GM12878 (cell line): Measurements from ENCODE around the gene CD163. TPM values are rescaled to one million over a fixed set of nuclear protein-coding genes. Genes with fewer than 3 reads are reported as not detected.

ENCODE experiments used
- ATAC-seq: fragments of 200-7000 bp; cut with Tn5 transposase; 3 replicates; pipeline ENCODE4 v1.9.1; 2020; ENCODE audit warnings: mild to moderate bottlenecking, moderate library complexity
- BruUV-seq: library from RNA; stranded (reverse); fragments of 400-500 nt; replicated peaks from 2 replicates; lab custom pipeline; 2021; lab: Mats Ljungman, UMichigan
- CTCF ChIA-PET: fragments of 300-600 bp; sonication (Branson Sonifier 250); formaldehyde crosslinking; extraction: SDS; loops from one replicate; lab custom pipeline; 2021; ENCODE audit warnings: inconsistent platforms; lab: Yijun Ruan, JAX
- POLR2A ChIA-PET: fragments of 350-600 bp; formaldehyde crosslinking; extraction: SDS; loops from one replicate; lab custom pipeline; 2021; ENCODE audit warnings: inconsistent platforms; lab: Charles Lee
- RAD21 ChIA-PET: fragments of 300-600 bp; sonication (Branson Sonifier 250); formaldehyde crosslinking; loops from one replicate; lab custom pipeline; 2023; ENCODE audit warnings: antibody characterized with exemption; ENCODE audit not compliant: unreplicated experiment; lab: Charles Lee
- SMC1A ChIA-PET: fragments of 300-600 bp; sonication (Branson Sonifier 250); formaldehyde crosslinking; loops from one replicate; lab custom pipeline; 2023; ENCODE audit not compliant: unreplicated experiment, uncharacterized antibody; lab: Charles Lee
- DNase-seq: peaks from one replicate; pipeline ENCODE4 v3.0.0-alpha.2; 2011; ENCODE audit warnings: low read depth, low spot score
- FAIRE-seq: peaks from 3 replicates; lab custom pipeline; 2011; peaks lifted over from hg19 to GRCh38; lab: Jason Lieb, UNC
- H2AFZ ChIP-seq: 2 replicates; pipeline ENCODE4 v1.6.0; 2011; ENCODE audit warnings: low read depth, low read length, control low read depth; ENCODE audit not compliant: control insufficient read depth
- H3K27ac ChIP-seq: 2 replicates; pipeline ENCODE4 v1.5.1; 2011; ENCODE audit warnings: control low read depth; ENCODE audit not compliant: control insufficient read depth, insufficient read depth
- H3K27me3 ChIP-seq, 2 experiments: replicated peaks in 1 of 2; 2 replicates each; pipeline versions ENCODE4 v1.6.0 to v1.6.1; 2011; ENCODE audit warnings: low read length in 1 of 2; ENCODE audit not compliant: control insufficient read depth in 2 of 2, insufficient read depth in 2 of 2
- H3K36me3 ChIP-seq, 2 experiments: 2 replicates each; pipeline ENCODE4 v1.5.1; 2011; ENCODE audit warnings: low read length in 1 of 2; ENCODE audit not compliant: control insufficient read depth in 2 of 2, insufficient read depth in 2 of 2
- H3K4me1 ChIP-seq: 2 replicates; pipeline ENCODE4 v1.6.1; 2011; ENCODE audit warnings: mild to moderate bottlenecking, low read length, moderate library complexity, mixed read lengths; ENCODE audit not compliant: control insufficient read depth, insufficient read depth
- H3K4me2 ChIP-seq: 2 replicates; pipeline ENCODE4 v1.6.0; 2011; ENCODE audit warnings: control low read depth; ENCODE audit not compliant: control insufficient read depth, insufficient read depth
- H3K4me3 ChIP-seq: fragments of 200-600 bp; sonication (generic); 2 replicates; pipeline ENCODE4 v1.5.1; 2016
- H3K79me2 ChIP-seq: 2 replicates; pipeline ENCODE4 v1.6.0; 2011; ENCODE audit warnings: low read length; ENCODE audit not compliant: control insufficient read depth, insufficient read depth
- H3K9ac ChIP-seq: 2 replicates; pipeline ENCODE4 v1.8.0; 2011; ENCODE audit warnings: low read length, control low read depth, mixed read lengths; ENCODE audit not compliant: control insufficient read depth, insufficient read depth
- H3K9me3 ChIP-seq: replicated peaks from 3 replicates; pipeline ENCODE4 v1.5.1; 2011; ENCODE audit warnings: mild to moderate bottlenecking, low read length; ENCODE audit not compliant: control insufficient read depth, insufficient read depth
- H4K20me1 ChIP-seq: 2 replicates; pipeline ENCODE4 v1.6.0; 2011; ENCODE audit not compliant: control insufficient read depth, insufficient read depth
- ELK1 ChIP-seq: IDR thresholded peaks from 2 replicates; pipeline ENCODE4 v1.6.1; 2012; ENCODE audit warnings: low read depth, low read length, improper control_type of control experiment
- EP300 ChIP-seq, 2 experiments: fragments of 150-350 bp in 1 of 2; IDR thresholded peaks; 2 replicates each; pipeline ENCODE4 v1.6.1; 2011 to 2012; ENCODE audit warnings: low read depth in 2 of 2, low read length in 2 of 2, borderline replicate concordance in 1 of 2, improper control_type of control experiment in 1 of 2, inconsistent platforms in 1 of 2; ENCODE audit not compliant: control insufficient read depth in 1 of 2
- EZH2 ChIP-seq: IDR thresholded peaks from 2 replicates; pipeline ENCODE4 v1.6.1; 2012; ENCODE audit warnings: low read depth, mild to moderate bottlenecking, control low read depth, inconsistent platforms, low read length, borderline replicate concordance; ENCODE audit not compliant: control insufficient read depth
- NRF1 ChIP-seq: conservative IDR thresholded peaks from 2 replicates; pipeline ENCODE4 v1.6.1; 2011; ENCODE audit warnings: mild to moderate bottlenecking, low read depth, low read length, improper control_type of control experiment
- PRDM15 ChIP-seq: fragments of 450-650 bp; formaldehyde crosslinking; IDR thresholded peaks from 2 replicates; pipeline ENCODE4 v1.4.0; 2020; ENCODE audit warnings: mild to moderate bottlenecking, moderate library complexity
- SREBF2 ChIP-seq: IDR thresholded peaks from 2 replicates; pipeline ENCODE4 v1.6.1; 2012; ENCODE audit warnings: mild to moderate bottlenecking, low read length
- SUPT20H ChIP-seq: IDR thresholded peaks from 2 replicates; pipeline ENCODE4 v1.6.1; 2011; ENCODE audit warnings: low read depth, mild to moderate bottlenecking, low read length, moderate library complexity, borderline replicate concordance; ENCODE audit not compliant: control insufficient read depth
- ZNF592 ChIP-seq: fragments of 450-650 bp; IDR thresholded peaks from 2 replicates; pipeline ENCODE4 v1.6.1; 2017; ENCODE audit warnings: mild to moderate bottlenecking, moderate library complexity
- in situ Hi-C: fragments of 300-500 bp; cut with MboI; formaldehyde crosslinking; loops from 9 replicates; pipeline ENCODE4 v1.14.3; 2018; ENCODE audit warnings: mixed read lengths
- intact Hi-C: fragments of 100-400 bp; cut with micrococcal nuclease; formaldehyde crosslinking; loops from one replicate; pipeline ENCODE4 v1.14.2; 2022; ENCODE audit not compliant: unreplicated experiment
- polyA plus RNA-seq, 11 experiments: library from polyadenylated mRNA; depleted of rRNA in 4 of 11; unstranded in 6 of 11; stranded (reverse) in 5 of 11; fragments of >200 nt; fragmentation: Nextera tagmentation in 4 of 11; fragmentation: Illumina TruSeq in 1 of 11; extraction: Ambion mirVana in 4 of 11; extraction: Trizol in 1 of 11; gene quantifications; 1 replicate in 1 of 11; 2 replicates in 10 of 11; pipeline versions ENCODE4 v1.2.1 to v1.2.3, GENCODE V29; 2011 to 2016; ENCODE audit warnings: inconsistent platforms in 2 of 11, missing spikeins in 2 of 11, low read depth in 1 of 11
- total RNA-seq, 4 experiments: library from RNA; depleted of rRNA in 3 of 4; stranded (reverse); fragments of >200 nt in 3 of 4; fragmentation: Illumina TruSeq in 1 of 4; extraction: Trizol in 1 of 4; gene quantifications; 2 replicates each; pipeline versions ENCODE4 v1.2.1 to v1.2.3, GENCODE V29; 2013 to 2021

CD163 gene
- total and polyA plus RNA-seq, 10 of the 15 experiments (the other 5 are each of a cell fraction or from before 2014, with no cell fraction given) = 0.74 TPM; not detected in 9

- no peak for TF ChIP-seq ELK1
- no peak for TF ChIP-seq NRF1
These were observed at the start of gene CD163 (continued) for GRCh38 chr12:7503686-7504415.

- no peaks in the 10 kb centered on the region for H3K36me3 ChIP-seq
- intact Hi-C loops (no loop called here), in situ Hi-C loops (no loop called here)
- ChIA-PET SMC1A (no interaction called here), POLR2A (no interaction called here), CTCF (no interaction called here), RAD21 (no interaction called here)
- DNase-seq (no peak), FAIRE-seq (no peak), ATAC-seq (no peak)
- no peaks in the 10 kb centered on the region for H3K9me3 ChIP-seq
- no peak overlapping the region for H2AFZ ChIP-seq
- no peak overlapping the region for H3K4me2 ChIP-seq
- no peak overlapping the region for H3K9ac ChIP-seq
- H3K79me2 ChIP-seq = no peaks in the 10 kb centered on the region
- H3K4me3 ChIP-seq = no peak overlapping the region
- no peaks in the 10 kb centered on the region for H3K4me1 ChIP-seq
- no peaks in the 10 kb centered on the region for H4K20me1 ChIP-seq
- no TSS peak for BruUV-seq
- no peak overlapping the region for H3K27ac ChIP-seq
- H3K27me3 ChIP-seq = no peaks in the 10 kb centered on the region
- TF ChIP-seq EZH2 (no peak), ZNF592 (no peak), EP300 (IDR thresholded peaks at IDR 0.05; ENCODE audit: borderline replicate concordance in 1 of 2, control insufficient read depth in 1 of 2, low read depth in 2 of 2, low read length in 2 of 2) (no peak), PRDM15 (CRISPR knock-in tag) (no peak), SREBF2 (no peak), SUPT20H (no peak)
These were observed 39.2 kb upstream of the CD163 start for GRCh38 chr12:7542813-7543212.
